Thoracic aorta (tissue), 2 donors: ENCODE data around the gene PRICKLE3. TPM values are rescaled to one million over a fixed set of nuclear protein-coding genes. Genes with fewer than 3 reads are reported as not detected.

Experiments
- ATAC-seq: fragments of 150-250 bp; one replicate; pipeline ENCODE4 v1.8.0; 2017; ENCODE audit warnings: low read depth; ENCODE audit not compliant: insufficient number of reproducible peaks, low FRiP score
- DNase-seq: peaks from one replicate; pipeline ENCODE4 v3.0.0-alpha.2; 2020; ENCODE audit warnings: low spot score
- H3K27ac ChIP-seq, 2 donors: fragments of 200-600 bp; sonication (generic); 1 replicate in 1 of 2; 2 replicates in 1 of 2; pipeline ENCODE4 v1.5.1; 2016; ENCODE audit warnings: mild to moderate bottlenecking in 2 of 2, moderate library complexity in 2 of 2
- H3K27me3 ChIP-seq: fragments of 200-600 bp; sonication (generic); replicated peaks from 2 replicates; pipeline ENCODE4 v1.6.0; 2016; ENCODE audit warnings: mild to moderate bottlenecking; ENCODE audit not compliant: insufficient read depth
- H3K36me3 ChIP-seq: fragments of 200-600 bp; sonication (generic); one replicate; pipeline ENCODE4 v1.5.1; 2016
- H3K4me1 ChIP-seq, 2 donors: fragments of 200-600 bp; sonication (generic); 1 replicate in 1 of 2; 2 replicates in 1 of 2; pipeline versions ENCODE4 v1.5.1 to v1.6.0; 2016; ENCODE audit warnings: low read depth in 2 of 2, mild to moderate bottlenecking in 1 of 2; ENCODE audit not compliant: control insufficient read depth in 1 of 2
- H3K4me3 ChIP-seq: fragments of 200-600 bp; sonication (generic); 2 replicates; pipeline ENCODE4 v1.5.1; 2016; ENCODE audit warnings: mild to moderate bottlenecking
- H3K9me3 ChIP-seq: fragments of 200-600 bp; sonication (generic); 2 replicates; pipeline ENCODE4 v1.5.1; 2016
- total RNA-seq, 2 donors: library from RNA; depleted of rRNA; stranded (reverse); fragments of >200 nt; gene quantifications; one replicate each; pipeline versions ENCODE4 v1.1.0 to v1.2.3, GENCODE V29; 2016
- TF ChIP-seq, protein P1 (sequence below): fragments of 200-600 bp; sonication (generic); IDR thresholded peaks from one replicate; pipeline ENCODE4 v1.5.1; 2019; ENCODE audit warnings: antibody characterized with exemption

Gene PRICKLE3
- total RNA-seq, 2 donors from 2014 or later, result 21.4 to 46.7 TPM

DNA sequence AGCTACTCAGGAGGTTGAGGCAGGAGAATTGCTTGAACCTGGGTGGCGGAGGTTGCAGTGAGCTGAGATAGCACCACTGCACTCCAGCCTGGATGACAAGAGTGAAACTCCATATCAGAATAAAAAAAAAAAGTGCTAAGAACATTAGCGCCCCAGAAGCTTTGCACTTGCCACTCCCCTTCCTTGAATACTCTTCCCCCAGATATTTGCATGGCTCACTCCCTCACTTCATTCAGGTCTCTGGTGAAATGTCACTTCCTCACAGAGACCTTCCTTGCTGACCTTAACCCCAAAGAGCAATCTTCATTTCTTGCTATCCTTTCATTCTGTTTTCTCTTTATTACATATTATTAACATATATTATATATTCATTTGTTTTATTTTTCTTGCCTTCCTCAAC is 35.7 kb upstream of the PRICKLE3 start:
- no peaks in the 10 kb centered on the region for H3K36me3 ChIP-seq
- H3K27me3 ChIP-seq, result no peaks in the 10 kb centered on the region
- no peaks in the 10 kb centered on the region for H3K9me3 ChIP-seq
- ATAC-seq (no peak), DNase-seq (no peak)
- H3K4me3 ChIP-seq, result no peak overlapping the region
- TF ChIP-seq, protein P1, sequence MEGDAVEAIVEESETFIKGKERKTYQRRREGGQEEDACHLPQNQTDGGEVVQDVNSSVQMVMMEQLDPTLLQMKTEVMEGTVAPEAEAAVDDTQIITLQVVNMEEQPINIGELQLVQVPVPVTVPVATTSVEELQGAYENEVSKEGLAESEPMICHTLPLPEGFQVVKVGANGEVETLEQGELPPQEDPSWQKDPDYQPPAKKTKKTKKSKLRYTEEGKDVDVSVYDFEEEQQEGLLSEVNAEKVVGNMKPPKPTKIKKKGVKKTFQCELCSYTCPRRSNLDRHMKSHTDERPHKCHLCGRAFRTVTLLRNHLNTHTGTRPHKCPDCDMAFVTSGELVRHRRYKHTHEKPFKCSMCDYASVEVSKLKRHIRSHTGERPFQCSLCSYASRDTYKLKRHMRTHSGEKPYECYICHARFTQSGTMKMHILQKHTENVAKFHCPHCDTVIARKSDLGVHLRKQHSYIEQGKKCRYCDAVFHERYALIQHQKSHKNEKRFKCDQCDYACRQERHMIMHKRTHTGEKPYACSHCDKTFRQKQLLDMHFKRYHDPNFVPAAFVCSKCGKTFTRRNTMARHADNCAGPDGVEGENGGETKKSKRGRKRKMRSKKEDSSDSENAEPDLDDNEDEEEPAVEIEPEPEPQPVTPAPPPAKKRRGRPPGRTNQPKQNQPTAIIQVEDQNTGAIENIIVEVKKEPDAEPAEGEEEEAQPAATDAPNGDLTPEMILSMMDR, result no peak
- no peaks in the 10 kb centered on the region for H3K4me1 ChIP-seq
- no peak overlapping the region for H3K27ac ChIP-seq

DNA sequence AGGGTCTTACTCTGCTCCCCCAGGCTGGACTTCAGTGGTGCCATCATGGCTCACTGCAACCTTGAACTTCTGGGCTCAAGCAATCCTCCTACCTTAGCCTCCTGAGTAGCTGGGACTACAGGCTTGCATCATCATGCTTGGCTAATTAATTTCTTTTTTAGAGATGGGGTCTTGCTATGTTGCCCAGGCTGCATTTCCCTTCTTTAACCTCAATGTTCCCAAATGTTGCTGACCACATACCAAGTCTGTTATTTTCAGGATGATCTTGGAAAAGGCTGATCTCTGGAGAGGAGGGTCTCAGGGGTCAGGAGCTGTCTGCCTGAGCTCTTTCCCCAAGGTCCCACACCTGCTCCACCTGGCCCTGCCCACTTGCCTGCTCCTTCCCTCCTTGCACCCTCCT is 33.9 kb upstream of the PRICKLE3 start:
- Histone ChIP-seq H3K9me3 (no peaks in the 10 kb centered on the region), H3K4me1 (no peaks in the 10 kb centered on the region), H3K27ac (no peak overlapping the region), H3K4me3 (no peak overlapping the region), H3K27me3 (no peaks in the 10 kb centered on the region), H3K36me3 (no peaks in the 10 kb centered on the region)
- ATAC-seq (no peak), DNase-seq (no peak)
- TF ChIP-seq, protein P1, result no peak

DNA sequence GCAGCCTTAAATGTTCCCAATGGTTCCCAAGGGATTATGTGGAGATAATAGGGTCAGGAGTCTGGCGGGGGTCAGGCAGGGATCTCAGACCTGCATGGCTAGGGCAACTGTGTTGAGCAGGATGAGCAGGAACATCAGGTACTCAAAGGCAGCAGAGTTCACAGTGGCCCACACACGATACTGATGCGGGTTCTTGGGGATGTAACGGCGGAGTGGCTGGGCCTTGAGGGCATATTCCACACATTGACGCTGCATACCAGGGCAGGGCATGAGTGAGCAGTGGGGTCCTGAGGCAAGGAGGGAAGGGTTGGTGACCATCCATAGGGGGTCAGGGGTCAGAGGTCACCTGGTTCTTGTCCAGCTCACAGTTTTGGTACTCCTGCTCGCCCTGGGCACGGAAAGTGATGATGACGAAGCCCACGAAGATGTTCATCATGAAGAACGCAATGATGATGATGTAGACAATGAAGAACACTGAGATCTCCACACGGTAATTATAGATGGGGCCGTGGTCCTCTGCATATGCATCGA is 28.9 kb upstream of the PRICKLE3 start:
- TF ChIP-seq, protein P1, result no peak

DNA sequence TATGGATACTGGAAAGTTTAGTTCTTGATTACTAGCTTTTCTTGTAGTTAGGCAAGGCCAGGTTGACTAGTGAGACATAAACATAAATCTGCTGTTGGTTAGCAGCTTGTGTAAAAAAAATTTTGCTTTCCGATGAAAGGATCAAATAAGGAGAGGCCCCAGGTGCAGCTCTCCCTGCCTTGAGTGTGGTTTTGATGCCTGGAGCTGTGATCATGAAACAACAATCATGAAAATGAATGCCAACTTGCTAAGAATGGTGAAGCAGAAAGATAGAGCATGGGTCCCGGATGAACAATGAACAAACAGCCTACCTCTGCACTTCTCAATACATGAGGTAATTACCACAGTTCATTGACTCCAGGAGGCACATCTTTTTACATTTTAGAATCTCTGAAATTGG is 28.2 kb upstream of the PRICKLE3 start:
- DNase-seq (no peak), ATAC-seq (no peak)
- TF ChIP-seq, protein P1, result no peak
- no peak overlapping the region for H3K27ac ChIP-seq
- no peaks in the 10 kb centered on the region for H3K36me3 ChIP-seq
- no peaks in the 10 kb centered on the region for H3K9me3 ChIP-seq
- H3K4me3 ChIP-seq, result no peak overlapping the region
- no peaks in the 10 kb centered on the region for H3K4me1 ChIP-seq
- no peaks in the 10 kb centered on the region for H3K27me3 ChIP-seq

More for the DNA sequence above, 28.9 kb upstream of the PRICKLE3 start:
- DNase-seq, result no peak
- H3K27ac ChIP-seq, result no peak overlapping the region
- no peaks in the 10 kb centered on the region for H3K4me1 ChIP-seq
- no peaks in the 10 kb centered on the region for H3K9me3 ChIP-seq
- no peaks in the 10 kb centered on the region for H3K36me3 ChIP-seq
- H3K27me3 ChIP-seq, result no peaks in the 10 kb centered on the region
- no peak for ATAC-seq
- no peak overlapping the region for H3K4me3 ChIP-seq

DNA sequence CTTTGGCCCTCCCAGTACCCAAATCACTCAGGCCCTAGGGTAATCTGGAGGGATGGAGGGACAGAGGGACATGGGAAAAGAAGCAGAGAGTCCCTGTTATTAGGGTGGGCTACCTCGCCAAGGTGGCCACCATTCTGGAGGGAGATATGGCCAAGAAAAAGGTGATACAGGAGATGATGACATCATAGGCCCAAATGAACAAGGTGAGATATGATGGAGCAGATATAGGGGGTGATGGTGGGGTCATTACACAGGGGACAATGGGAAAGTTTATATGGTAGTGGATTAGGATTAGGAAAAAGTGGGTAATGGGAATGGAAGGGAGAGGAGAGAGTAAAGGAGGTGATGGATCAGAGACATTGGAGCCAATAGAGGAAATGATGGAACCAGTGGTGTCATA is 26.7 kb upstream of the PRICKLE3 start:
- no peak for ATAC-seq
- Histone ChIP-seq H3K9me3 (no peaks in the 10 kb centered on the region), H3K4me1 (no peaks in the 10 kb centered on the region), H3K36me3 (no peaks in the 10 kb centered on the region), H3K4me3 (no peak overlapping the region), H3K27ac (no peak overlapping the region), H3K27me3 (no peaks in the 10 kb centered on the region)
- DNase-seq, result no peak
- TF ChIP-seq, protein P1, result no peak
